Vagina (tissue), 2 donors: ENCODE measurements around the gene ATP1B3. TPM values are rescaled to one million over a fixed set of nuclear protein-coding genes. Genes with fewer than 3 reads are reported as not detected.
A peak's percentile ranks its signal among the peaks of the same experiment; 100 is the strongest.

Source experiments
- DNase-seq, 2 donors: peaks; one replicate each; pipeline ENCODE4 v3.0.0-alpha.2; 2017; ENCODE audit errors: extremely low spot score in 2 of 2
- H3K27ac ChIP-seq: fragments of 200-600 bp; sonication (generic); one replicate; pipeline ENCODE4 v1.5.1; 2019
- H3K27me3 ChIP-seq: fragments of 200-600 bp; sonication (generic); one replicate; pipeline ENCODE4 v1.5.1; 2019
- H3K36me3 ChIP-seq, 2 donors: fragments of 200-600 bp; sonication (generic); one replicate each; pipeline ENCODE4 v1.5.1; 2017 to 2019
- H3K4me1 ChIP-seq: fragments of 200-600 bp; sonication (generic); one replicate; pipeline ENCODE4 v1.5.1; 2019
- H3K4me3 ChIP-seq, 2 donors: fragments of 200-600 bp; sonication (generic); 1 replicate in 1 of 2; 2 replicates in 1 of 2; pipeline ENCODE4 v1.5.1; 2016 to 2019
- H3K9me3 ChIP-seq: fragments of 200-600 bp; sonication (generic); one replicate; pipeline ENCODE4 v1.5.1; 2019
- CTCF ChIP-seq, 3 experiments: fragments of 450-650 bp in 2 of 3; fragments of 200-600 bp in 1 of 3; sonication (generic) in 1 of 3; IDR thresholded peaks; one replicate each; pipeline ENCODE4 v1.5.1; 2017 to 2019; ENCODE audit warnings: antibody characterized with exemption in 3 of 3, mild to moderate bottlenecking in 2 of 3, moderate library complexity in 2 of 3
- POLR2A ChIP-seq, 2 donors: fragments of 450-650 bp; IDR thresholded peaks; one replicate each; pipeline ENCODE4 v1.6.1; 2017; ENCODE audit warnings: antibody characterized with exemption in 2 of 2, mild to moderate bottlenecking in 2 of 2, moderate library complexity in 2 of 2
- POLR2AphosphoS5 ChIP-seq, 2 donors: sonication (generic); formaldehyde crosslinking; IDR thresholded peaks; one replicate each; pipeline ENCODE4 v1.9.0; 2017; ENCODE audit warnings: antibody characterized with exemption in 2 of 2, mild to moderate bottlenecking in 2 of 2, low read depth in 1 of 2; ENCODE audit not compliant: insufficient read depth in 1 of 2
- intact Hi-C: fragments of 100-400 bp; cut with DNase I; formaldehyde crosslinking; loops from one replicate; pipeline ENCODE4 v1.15.1; 2023
- total RNA-seq: library from RNA; depleted of rRNA; stranded (reverse); fragments of >200 nt; gene quantifications from one replicate; pipeline ENCODE4 v1.2.3, GENCODE V29; 2016

The ATP1B3 gene
- total RNA-seq, 1 donor from 2014 or later: 88.1 TPM

DNA sequence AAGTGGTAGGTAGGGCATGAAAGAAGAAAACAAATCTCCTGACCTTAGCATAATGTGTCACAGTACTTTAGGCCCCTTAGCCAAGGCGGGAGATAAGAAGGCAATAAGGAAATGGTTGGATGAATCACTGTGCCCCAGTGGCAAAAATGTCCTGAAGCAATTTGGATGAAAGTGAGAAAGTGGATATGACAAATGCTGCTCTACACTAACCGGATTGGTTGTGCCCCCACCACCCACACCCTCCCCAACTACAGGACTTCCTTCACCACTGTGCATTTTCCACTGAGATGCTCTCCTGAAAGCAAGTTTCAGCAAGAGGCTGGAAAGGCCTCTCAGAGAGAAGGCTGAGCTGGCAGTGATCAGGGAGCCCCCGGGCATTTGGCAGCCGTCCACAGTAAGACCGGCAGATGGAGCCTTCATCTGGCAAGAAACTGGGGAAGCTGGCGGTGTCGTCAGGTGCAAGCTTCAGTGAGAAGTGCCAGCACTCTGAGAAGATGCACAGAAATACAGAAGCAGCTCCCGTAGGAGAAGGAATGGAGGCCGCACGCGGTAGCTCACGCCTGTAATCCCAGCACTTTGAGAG lies 63.8 kb downstream of the ATP1B3 start:
- Histone ChIP-seq H3K4me3 (no peak overlapping the region), H3K36me3 (no peaks in the 10 kb centered on the region), H3K4me1 (peaks cover 16% of the 10 kb centered on the region), H3K9me3 (no peaks in the 10 kb centered on the region), H3K27ac (no peak overlapping the region), H3K27me3 (no peaks in the 10 kb centered on the region)
- TF ChIP-seq CTCF (IDR thresholded peaks at IDR 0.05) (no peak), POLR2A (IDR thresholded peaks at IDR 0.05) (no peak), POLR2AphosphoS5 (IDR thresholded peaks at IDR 0.05; ENCODE audit: insufficient read depth in 1 of 2, low read depth in 1 of 2) (peak in 1 of 2 donors; percentile 43)
- intact Hi-C loops: no loop called here
- DNase-seq: peak in 1 of 2 donors; percentile 84

DNA sequence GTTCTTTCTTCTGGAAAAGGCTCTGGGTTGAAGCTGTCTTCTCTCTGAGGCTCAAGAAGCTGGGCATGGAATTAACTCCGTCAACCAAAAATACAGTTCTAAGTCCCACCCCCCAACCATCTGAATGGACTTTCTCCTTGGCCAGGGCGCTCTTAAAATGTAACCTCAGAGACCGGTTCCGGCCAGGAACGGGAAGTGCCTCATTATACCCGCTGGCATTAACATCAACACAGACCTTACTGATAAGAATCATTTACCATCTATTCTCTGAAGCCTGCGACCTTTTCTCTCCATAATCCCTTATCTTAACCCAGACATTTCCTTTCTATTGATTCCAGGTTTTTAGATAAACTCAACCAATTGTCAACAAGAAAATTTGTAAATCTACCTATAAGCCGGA lies 64.7 kb downstream of the ATP1B3 start:
- H3K4me1 ChIP-seq: peaks cover 16% of the 10 kb centered on the region
- no peak overlapping the region for H3K27ac ChIP-seq
- H3K9me3 ChIP-seq: no peaks in the 10 kb centered on the region
- TF ChIP-seq CTCF (IDR thresholded peaks at IDR 0.05) (no peak), POLR2A (IDR thresholded peaks at IDR 0.05) (no peak), POLR2AphosphoS5 (IDR thresholded peaks at IDR 0.05; ENCODE audit: insufficient read depth in 1 of 2, low read depth in 1 of 2) (no peak)
- intact Hi-C loops: no loop called here
- DNase-seq: no peak
- no peaks in the 10 kb centered on the region for H3K27me3 ChIP-seq
- no peak overlapping the region for H3K4me3 ChIP-seq
- no peaks in the 10 kb centered on the region for H3K36me3 ChIP-seq

DNA sequence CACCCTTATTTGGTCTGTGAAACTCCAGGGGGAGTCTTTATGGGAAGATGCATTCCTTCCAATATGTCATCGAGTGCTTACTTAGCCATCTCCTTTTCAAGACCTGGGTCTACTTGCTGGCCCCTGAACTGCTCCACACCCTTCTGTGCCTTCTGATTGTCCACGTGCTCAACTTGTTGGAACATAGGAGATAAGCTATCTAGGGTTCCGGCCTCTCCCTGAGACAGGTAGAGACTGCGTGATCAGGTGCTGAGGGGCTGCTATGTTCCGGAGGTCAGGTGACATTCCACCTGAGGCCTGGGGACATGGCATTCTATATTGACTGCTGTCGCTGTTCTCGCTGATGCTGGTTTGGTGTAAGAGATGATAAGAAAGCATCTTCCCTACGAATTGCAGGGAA lies 65.6 kb downstream of the ATP1B3 start:
- H3K36me3 ChIP-seq: no peaks in the 10 kb centered on the region
- DNase-seq: no peak
- H3K4me3 ChIP-seq: no peak overlapping the region
- H3K27ac ChIP-seq: no peak overlapping the region
- H3K27me3 ChIP-seq: no peaks in the 10 kb centered on the region
- TF ChIP-seq POLR2AphosphoS5 (IDR thresholded peaks at IDR 0.05; ENCODE audit: insufficient read depth in 1 of 2, low read depth in 1 of 2) (no peak), CTCF (IDR thresholded peaks at IDR 0.05) (no peak), POLR2A (IDR thresholded peaks at IDR 0.05) (no peak)
- intact Hi-C loops: no loop called here
- peaks cover 16% of the 10 kb centered on the region for H3K4me1 ChIP-seq
- H3K9me3 ChIP-seq: no peaks in the 10 kb centered on the region

- intact Hi-C loops: no loop called here
- Histone ChIP-seq H3K4me3 (no peak overlapping the region), H3K9me3 (no peaks in the 10 kb centered on the region), H3K36me3 (no peaks in the 10 kb centered on the region), H3K27me3 (no peaks in the 10 kb centered on the region), H3K4me1 (peaks cover 3% of the 10 kb centered on the region), H3K27ac (no peak overlapping the region)
- DNase-seq: no peak
- TF ChIP-seq POLR2AphosphoS5 (IDR thresholded peaks at IDR 0.05; ENCODE audit: insufficient read depth in 1 of 2, low read depth in 1 of 2) (no peak), CTCF (IDR thresholded peaks at IDR 0.05) (no peak), POLR2A (IDR thresholded peaks at IDR 0.05) (no peak)
Observed at GRCh38 chr3:141945726-141946485, 69.5 kb downstream of the ATP1B3 start.

GRCh38 chr3:141949399-141949798 lies 73.0 kb downstream of the ATP1B3 start:
- TF ChIP-seq CTCF (IDR thresholded peaks at IDR 0.05): no peak
- TF ChIP-seq POLR2A (IDR thresholded peaks at IDR 0.05): no peak
- no peak for TF ChIP-seq POLR2AphosphoS5 (IDR thresholded peaks at IDR 0.05; ENCODE audit: insufficient read depth in 1 of 2, low read depth in 1 of 2)
- Histone ChIP-seq H3K4me1 (peaks cover under 1% of the 10 kb centered on the region), H3K27ac (no peak overlapping the region), H3K27me3 (no peaks in the 10 kb centered on the region), H3K9me3 (no peaks in the 10 kb centered on the region), H3K4me3 (no peak overlapping the region), H3K36me3 (no peaks in the 10 kb centered on the region)
- intact Hi-C loops: no loop called here
- no peak for DNase-seq
